Measurements from ENCODE around the gene DMXL1.

DNA sequence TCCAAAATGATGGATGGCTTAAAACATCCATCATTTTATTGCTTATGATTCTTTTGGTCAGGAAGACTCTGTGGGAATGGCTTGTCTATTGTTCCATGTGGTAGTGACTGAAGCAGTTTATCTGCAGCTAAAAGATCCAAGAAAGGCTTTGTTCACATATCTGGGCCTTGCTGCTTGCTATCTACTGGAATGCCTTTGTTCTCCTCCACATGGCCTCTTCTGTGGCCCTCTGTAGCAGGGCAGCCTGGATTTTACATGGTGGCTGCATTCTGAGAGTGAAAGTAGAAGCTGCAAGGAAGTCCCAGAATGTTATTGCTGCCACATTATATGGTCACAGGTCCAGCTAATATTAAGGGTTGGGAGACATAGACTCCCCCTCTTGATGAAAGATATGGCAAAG, 35.1 kb downstream of the DMXL1 start:
- TF ChIP-seq CTCF (IDR thresholded peaks at IDR 0.05) (no peak), POLR2A (IDR thresholded peaks at IDR 0.05) (no peak)
